ENCODE data around the gene AQR.

- TF ChIP-seq CTCF (IDR thresholded peaks at IDR 0.05): no peak
- TF ChIP-seq POLR2A (IDR thresholded peaks at IDR 0.05): no peak
- no peak for TF ChIP-seq POLR2AphosphoS5 (IDR thresholded peaks at IDR 0.05; ENCODE audit: insufficient read depth in 1 of 2, low read depth in 1 of 2)
Measured at GRCh38 chr15:34821831-34822230, 147.7 kb downstream of the AQR start.
